ENCODE data around the gene DKK2. TPM values are rescaled to one million over a fixed set of nuclear protein-coding genes. Genes with fewer than 3 reads are reported as not detected.

DKK2 gene
- total and polyA plus RNA-seq, 9 of the 15 experiments (the other 6 are each of a cell fraction or from before 2014, with no cell fraction given) = not detected

GRCh38 chr4:106893903-106894302 lies 142.2 kb downstream of the DKK2 start:
- Histone ChIP-seq H3K9ac (ENCODE audit: insufficient read depth in 1 of 2, low read depth in 2 of 2, low read length in 2 of 2) (no peak overlapping the region), H3K36me3 (ENCODE audit: control insufficient read depth, insufficient read depth, low read length) (no peaks in the 10 kb centered on the region), H3K4me1 (replicated peaks in 1 of 2; ENCODE audit: control insufficient read depth in 2 of 2, insufficient read depth in 2 of 2, low read length in 2 of 2) (no peaks in the 10 kb centered on the region), H3K27ac (ENCODE audit: extremely low read depth, low read depth, low read length) (no peak overlapping the region), H3K4me3 (no peak overlapping the region), H4K20me1 (replicated peaks; ENCODE audit: control insufficient read depth, insufficient read depth, low read length) (no peaks in the 10 kb centered on the region), H2AFZ (ENCODE audit: low read depth, low read length) (no peak overlapping the region), H3K9me3 (replicated peaks; ENCODE audit: control insufficient read depth, insufficient read depth, low read depth, low read length) (no peaks in the 10 kb centered on the region), H3K79me2 (ENCODE audit: control insufficient read depth, insufficient read depth, low read length) (no peaks in the 10 kb centered on the region), H3K4me2 (ENCODE audit: insufficient read depth, low read length) (no peak overlapping the region), H3K9me1 (ENCODE audit: control insufficient read depth, insufficient read depth, low read length) (no peaks in the 10 kb centered on the region), H3K27me3 (ENCODE audit: control insufficient read depth in 2 of 2, insufficient read depth in 2 of 2, low read length in 2 of 2) (no peaks in the 10 kb centered on the region)
- in situ Hi-C loops (cut with MboI) = no loop called here
- DNase-seq (ENCODE audit: extremely low read depth in 1 of 4, low spot score in 3 of 4) (no peak), FAIRE-seq (no peak), ATAC-seq (no peak)
- intact Hi-C loops (cut with micrococcal nuclease) = loop anchor here (10.0 kb wide), 1 partner anchor 529 kb away; the partner anchor contains the start of gene GIMD1
- POLR2A ChIA-PET = no interaction called here
- TF ChIP-seq ZNF282 (CRISPR knock-in tag; IDR thresholded peaks at IDR 0.05) = no peak
- no peak for TF ChIP-seq ZNF551 (CRISPR knock-in tag; IDR thresholded peaks at IDR 0.05)
- TF ChIP-seq NFATC3 (IDR thresholded peaks at IDR 0.05) = no peak
- WGBS (ENCODE audit: insufficient coverage, low coverage, missing lambda C conversion rate) = 0% methylated on average over 3 of the region's 3 CpGs
- CTCF ChIA-PET (ENCODE audit: low intra/inter-chr PET ratio) = no interaction called here
- BruUV-seq (replicated peaks) = no TSS peak

- CTCF ChIA-PET (ENCODE audit: low intra/inter-chr PET ratio) = no interaction called here
- FAIRE-seq = no peak
These were observed 142.7 kb downstream of the DKK2 start for GRCh38 chr4:106893395-106893881.

More at GRCh38 chr4:106893395-106893881, 142.7 kb downstream of the DKK2 start:
- intact Hi-C loops (cut with micrococcal nuclease) = loop anchor here (10.0 kb wide), 1 partner anchor 529 kb away; the partner anchor contains the start of gene GIMD1
- in situ Hi-C loops (cut with MboI) = no loop called here
- no peak overlapping the region for H3K27ac ChIP-seq (ENCODE audit: extremely low read depth, low read depth, low read length)
- POLR2A ChIA-PET = no interaction called here
- H3K9me1 ChIP-seq (ENCODE audit: control insufficient read depth, insufficient read depth, low read length) = no peaks in the 10 kb centered on the region
- no peak for ATAC-seq
- TF ChIP-seq RFX5 (IDR thresholded peaks at IDR 0.05; ENCODE audit: low read depth, low read length) (no peak), PHF8 (IDR thresholded peaks at IDR 0.05; ENCODE audit: borderline replicate concordance, low read length) (no peak), SREBF1 (IDR thresholded peaks at IDR 0.05; ENCODE audit: borderline replicate concordance, low read depth, low read length) (no peak), ZNF23 (CRISPR knock-in tag; IDR thresholded peaks at IDR 0.05) (no peak)
- no peaks in the 10 kb centered on the region for H4K20me1 ChIP-seq (replicated peaks; ENCODE audit: control insufficient read depth, insufficient read depth, low read length)
- no peak overlapping the region for H2AFZ ChIP-seq (ENCODE audit: low read depth, low read length)
- H3K9me3 ChIP-seq (replicated peaks; ENCODE audit: control insufficient read depth, insufficient read depth, low read depth, low read length) = no peaks in the 10 kb centered on the region
- H3K4me1 ChIP-seq (replicated peaks in 1 of 2; ENCODE audit: control insufficient read depth in 2 of 2, insufficient read depth in 2 of 2, low read length in 2 of 2) = no peaks in the 10 kb centered on the region
- WGBS (ENCODE audit: insufficient coverage, low coverage, missing lambda C conversion rate) = 0% methylated on average over 3 of the region's 8 CpGs
- H3K27me3 ChIP-seq (ENCODE audit: control insufficient read depth in 2 of 2, insufficient read depth in 2 of 2, low read length in 2 of 2) = no peaks in the 10 kb centered on the region
- no peak overlapping the region for H3K4me3 ChIP-seq
- DNase-seq (ENCODE audit: extremely low read depth in 1 of 4, low spot score in 3 of 4) = no peak
- H3K9ac ChIP-seq (ENCODE audit: insufficient read depth in 1 of 2, low read depth in 2 of 2, low read length in 2 of 2) = no peak overlapping the region
- H3K79me2 ChIP-seq (ENCODE audit: control insufficient read depth, insufficient read depth, low read length) = no peaks in the 10 kb centered on the region
- no peaks in the 10 kb centered on the region for H3K36me3 ChIP-seq (ENCODE audit: control insufficient read depth, insufficient read depth, low read length)
- H3K4me2 ChIP-seq (ENCODE audit: insufficient read depth, low read length) = no peak overlapping the region
- no TSS peak for BruUV-seq (replicated peaks)
